IPS DF 4.7 (cell line): ENCODE data around the gene CSF3R.
A peak's percentile ranks its signal among the peaks of the same experiment; 100 is the strongest.

Source experiments
- DNase-seq: peaks from one replicate; pipeline ENCODE4 v3.0.0-alpha.2; 2013; ENCODE audit warnings: low spot score; ENCODE audit errors: extremely low read depth

The CSF3R gene

GRCh38 chr1:36463463-36463802, 19.3 kb downstream of the CSF3R start:
- no peak for DNase-seq

GRCh38 chr1:36458910-36459309, 23.8 kb downstream of the CSF3R start:
- DNase-seq = no peak

- no peak for DNase-seq
Observed at GRCh38 chr1:36457691-36458090, 25.0 kb downstream of the CSF3R start.

GRCh38 chr1:36456391-36456928, 26.3 kb downstream of the CSF3R start:
- no peak for DNase-seq

GRCh38 chr1:36455386-36455785, 27.3 kb downstream of the CSF3R start:
- no peak for DNase-seq

- DNase-seq = no peak
Observed at GRCh38 chr1:36453600-36454388, 28.9 kb downstream of the CSF3R start.

GRCh38 chr1:36453051-36453450, 29.7 kb downstream of the CSF3R start:
- DNase-seq = no peak

- DNase-seq = no peak
Observed at GRCh38 chr1:36450919-36451305, 31.8 kb downstream of the CSF3R start.

GRCh38 chr1:36450270-36450918, 32.3 kb downstream of the CSF3R start, which contains the start of gene OSCP1:
TSS of gene OSCP1 (minus strand) at chr1:36450451. CDS start at chr1:36450369, 82 bp downstream.
- DNase-seq = peak; percentile 81

GRCh38 chr1:36448530-36449056, 34.1 kb downstream of the CSF3R start:
- no peak for DNase-seq

GRCh38 chr1:36447450-36447849, 35.3 kb downstream of the CSF3R start:
- no peak for DNase-seq

- DNase-seq = no peak
Observed at GRCh38 chr1:36446746-36447145, 36.0 kb downstream of the CSF3R start.

- no peak for DNase-seq
Observed at GRCh38 chr1:36446271-36446670, 36.4 kb downstream of the CSF3R start.

- DNase-seq = no peak
Observed at GRCh38 chr1:36443297-36443696, 39.4 kb downstream of the CSF3R start.

- DNase-seq = no peak
Observed at GRCh38 chr1:36442337-36442736, 40.4 kb downstream of the CSF3R start.

- no peak for DNase-seq
Observed at GRCh38 chr1:36440646-36441045, 42.1 kb downstream of the CSF3R start.

GRCh38 chr1:36440044-36440443, 42.7 kb downstream of the CSF3R start:
- DNase-seq = no peak

- DNase-seq = no peak
Observed at GRCh38 chr1:36438715-36439114, 44.0 kb downstream of the CSF3R start.

GRCh38 chr1:36436821-36437220, 45.9 kb downstream of the CSF3R start:
- no peak for DNase-seq

- no peak for DNase-seq
Observed at GRCh38 chr1:36433102-36433501, 49.6 kb downstream of the CSF3R start.

- DNase-seq = no peak
Observed at GRCh38 chr1:36432616-36433015, 50.1 kb downstream of the CSF3R start.

GRCh38 chr1:36425791-36426190, 56.9 kb downstream of the CSF3R start:
- no peak for DNase-seq
